ENCODE results near the gene MPL. TPM values are rescaled to one million over a fixed set of nuclear protein-coding genes. Genes with fewer than 3 reads are reported as not detected.

The MPL gene
- total RNA-seq, 1 donor: not detected

GRCh38 chr1:43372172-43372571 is 34.6 kb downstream of the MPL start:
- TF ChIP-seq CTCF (IDR thresholded peaks at IDR 0.05; ENCODE audit: insufficient read depth, low read length): no peak
- DNase-seq (ENCODE audit: low read depth): no peak
- no peak overlapping the region for H3K4me3 ChIP-seq (ENCODE audit: low read depth, low read length)

- TF ChIP-seq CTCF (IDR thresholded peaks at IDR 0.05; ENCODE audit: insufficient read depth, low read length): no peak
- DNase-seq (ENCODE audit: low read depth): peak; percentile 85
- H3K4me3 ChIP-seq (ENCODE audit: low read depth, low read length): no peak overlapping the region
These were observed 35.7 kb downstream of the MPL start for GRCh38 chr1:43373066-43373940.

- H3K4me3 ChIP-seq (ENCODE audit: low read depth, low read length): no peak overlapping the region
- no peak for DNase-seq (ENCODE audit: low read depth)
- TF ChIP-seq CTCF (IDR thresholded peaks at IDR 0.05; ENCODE audit: insufficient read depth, low read length): no peak
These were observed 39.2 kb downstream of the MPL start for GRCh38 chr1:43376723-43377235.

GRCh38 chr1:43377831-43378230 is 40.2 kb downstream of the MPL start:
- no peak overlapping the region for H3K4me3 ChIP-seq (ENCODE audit: low read depth, low read length)
- DNase-seq (ENCODE audit: low read depth): no peak
- TF ChIP-seq CTCF (IDR thresholded peaks at IDR 0.05; ENCODE audit: insufficient read depth, low read length): no peak

- DNase-seq (ENCODE audit: low read depth): no peak
- no peak overlapping the region for H3K4me3 ChIP-seq (ENCODE audit: low read depth, low read length)
- TF ChIP-seq CTCF (IDR thresholded peaks at IDR 0.05; ENCODE audit: insufficient read depth, low read length): no peak
These were observed 41.9 kb downstream of the MPL start for GRCh38 chr1:43379476-43379875.

GRCh38 chr1:43381612-43382011 is 44.0 kb downstream of the MPL start:
- H3K4me3 ChIP-seq (ENCODE audit: low read depth, low read length): no peak overlapping the region
- DNase-seq (ENCODE audit: low read depth): no peak
- no peak for TF ChIP-seq CTCF (IDR thresholded peaks at IDR 0.05; ENCODE audit: insufficient read depth, low read length)
